MCF 10A (cell line): ENCODE results near the gene SLC12A6. TPM values are rescaled to one million over a fixed set of nuclear protein-coding genes. Genes with fewer than 3 reads are reported as not detected.

Experiments used
- BruUV-seq: library from RNA; stranded (reverse); fragments of 400-500 nt; replicated peaks from 2 replicates; lab custom pipeline; 2021; lab: Mats Ljungman, UMichigan
- CTCF ChIA-PET: fragments of 300-600 bp; sonication (Branson Sonifier 250); formaldehyde crosslinking; extraction: SDS; loops from one replicate; lab custom pipeline; 2021; ENCODE audit warnings: antibody characterized with exemption, inconsistent platforms; lab: Yijun Ruan, JAX
- POLR2A ChIA-PET: fragments of 300-600, 350-650 bp; sonication (Branson Sonifier 250); formaldehyde crosslinking; extraction: SDS; loops from one replicate; lab custom pipeline; 2020; ENCODE audit warnings: antibody characterized with exemption, inconsistent platforms; lab: Yijun Ruan, JAX
- DNase-seq: peaks from one replicate; pipeline ENCODE4 v3.0.0-alpha.2; 2018; ENCODE audit not compliant: unreplicated experiment
- H3K27ac Mint-ChIP-seq: one replicate; pipeline ENCODE4 v1.8.0; 2022; ENCODE audit warnings: mild to moderate bottlenecking, low read depth, mixed read lengths; ENCODE audit not compliant: unreplicated experiment
- H3K27me3 Mint-ChIP-seq: one replicate; pipeline ENCODE4 v1.8.0; 2022; ENCODE audit warnings: mixed read lengths; ENCODE audit not compliant: insufficient read depth, unreplicated experiment
- H3K36me3 Mint-ChIP-seq: one replicate; pipeline ENCODE4 v1.8.0; 2022; ENCODE audit warnings: mild to moderate bottlenecking, moderate library complexity, mixed read lengths; ENCODE audit not compliant: insufficient read depth, unreplicated experiment
- H3K4me1 Mint-ChIP-seq: one replicate; pipeline ENCODE4 v1.8.0; 2022; ENCODE audit warnings: mixed read lengths; ENCODE audit not compliant: insufficient read depth, unreplicated experiment
- H3K4me3 Mint-ChIP-seq: one replicate; pipeline ENCODE4 v1.8.0; 2022; ENCODE audit warnings: mild to moderate bottlenecking, moderate library complexity, mixed read lengths; ENCODE audit not compliant: unreplicated experiment
- H3K9me3 Mint-ChIP-seq: one replicate; pipeline ENCODE4 v1.8.0; 2022; ENCODE audit warnings: mixed read lengths; ENCODE audit not compliant: unreplicated experiment
- CTCF ChIP-seq: fragments of 200-600 bp; IDR thresholded peaks from one replicate; pipeline ENCODE4 v1.8.0; 2022; ENCODE audit warnings: antibody characterized with exemption, mild to moderate bottlenecking; ENCODE audit not compliant: unreplicated experiment
- intact Hi-C: fragments of 100-400 bp; cut with micrococcal nuclease; formaldehyde crosslinking; loops from 2 replicates; pipeline ENCODE4 v1.14.1; 2022
- total RNA-seq: library from RNA; stranded (reverse); gene quantifications from 2 replicates; pipeline ENCODE4 v1.2.3, GENCODE V29; 2022

Gene SLC12A6
- total RNA-seq, 1 experiment from 2014 or later = 11.7 TPM

GRCh38 chr15:34217587-34218225 lies 119.9 kb downstream of the SLC12A6 start:
- CTCF ChIA-PET = interaction anchor here (1.1 kb wide), 1 partner anchor 9 kb away, joined by 3 read pairs; no protein-coding TSS in a partner anchor
- POLR2A ChIA-PET = interaction anchor here (0.9 to 1.9 kb wide), 4 partner anchors 8 to 149 kb away, joined by 4 to 10 read pairs (median 7); partner anchors contain the start of genes EMC7, KATNBL1, LPCAT4 and PGBD4
- Mint-ChIP-seq H3K4me3 (no peak overlapping the region), H3K27ac (no peak overlapping the region), H3K9me3 (no peaks in the 10 kb centered on the region), H3K36me3 (no peaks in the 10 kb centered on the region), H3K27me3 (no peaks in the 10 kb centered on the region), H3K4me1 (peaks cover 7% of the 10 kb centered on the region)
- DNase-seq = peak; percentile 44
- intact Hi-C loops = no loop called here
- BruUV-seq = no TSS peak
- no peak for TF ChIP-seq CTCF

DNA sequence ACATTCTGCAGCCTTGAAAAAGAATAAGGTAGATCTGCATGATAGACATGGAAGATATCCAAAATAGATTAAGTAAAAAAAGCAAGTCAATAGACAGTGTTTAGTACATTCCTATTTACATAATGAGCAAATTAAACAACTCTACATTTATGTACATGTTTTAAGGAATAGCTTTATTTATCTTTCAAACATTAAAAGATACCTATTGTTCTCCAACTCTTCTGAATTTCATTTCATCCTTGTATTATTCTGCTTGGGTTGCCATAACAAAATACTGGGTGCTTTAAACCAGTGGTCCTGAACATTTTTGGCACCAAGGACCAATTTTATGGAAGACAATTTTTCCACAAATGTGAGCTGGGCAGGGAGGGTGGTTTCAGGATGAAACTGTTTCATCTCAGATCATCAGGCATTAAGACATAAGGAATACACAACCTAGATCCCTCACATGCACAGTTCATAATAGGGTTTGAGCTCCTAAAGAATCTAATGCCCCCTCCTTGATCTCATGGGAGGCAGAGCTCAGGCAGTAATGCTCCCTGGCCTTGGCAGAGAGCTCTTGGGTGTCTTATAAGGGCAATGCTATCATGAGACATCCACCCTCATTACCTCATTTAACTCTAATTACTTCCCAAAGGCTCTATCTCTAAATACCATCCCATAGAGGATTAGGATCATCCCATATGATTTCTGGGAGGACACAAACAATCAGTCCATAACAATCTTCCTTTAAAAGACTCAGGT lies 120.9 kb downstream of the SLC12A6 start:
- intact Hi-C loops = no loop called here
- ChIA-PET CTCF (interaction anchor here (0.6 to 1.4 kb wide), 4 partner anchors 8 to 151 kb away, joined by 3 to 4 read pairs (median 3); partner anchors contain the start of gene EMC4), POLR2A (interaction anchor here (1.3 to 1.9 kb wide), 3 partner anchors 8 to 150 kb away, joined by 3 to 7 read pairs (median 4); partner anchors contain the start of genes EMC4, LPCAT4 and SLC12A6)
- Mint-ChIP-seq H3K27me3 (no peaks in the 10 kb centered on the region), H3K36me3 (no peaks in the 10 kb centered on the region), H3K27ac (no peak overlapping the region), H3K9me3 (no peaks in the 10 kb centered on the region), H3K4me3 (no peak overlapping the region), H3K4me1 (peaks cover 7% of the 10 kb centered on the region)
- no peak for DNase-seq
- no TSS peak for BruUV-seq
- no peak for TF ChIP-seq CTCF

DNA sequence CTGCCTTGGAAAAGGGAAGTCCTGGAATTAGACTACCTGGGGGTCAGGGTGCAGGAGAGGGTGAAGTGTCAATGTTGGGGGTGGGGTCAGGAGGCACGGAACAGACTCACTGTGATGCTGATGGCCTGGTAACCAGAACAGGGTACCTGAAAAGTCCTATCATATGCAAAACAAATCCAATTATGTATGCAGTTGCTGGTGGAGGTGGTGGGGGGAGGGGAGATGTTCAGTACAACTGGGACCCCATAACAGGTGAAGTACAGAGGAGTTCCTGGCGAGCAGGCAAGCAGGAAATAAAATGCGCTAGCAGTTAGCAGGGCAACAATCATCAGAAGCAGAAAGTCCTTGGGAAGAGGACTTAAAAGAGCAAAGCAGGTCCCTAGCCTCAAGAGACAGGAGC lies 123.4 kb downstream of the SLC12A6 start:
- TF ChIP-seq CTCF = no peak
- H3K9me3 Mint-ChIP-seq = no peaks in the 10 kb centered on the region
- no peaks in the 10 kb centered on the region for H3K27me3 Mint-ChIP-seq
- intact Hi-C loops = loop anchor here (5.0 kb wide), 1 partner anchor 477 kb away; no protein-coding TSS in a partner anchor
- no peaks in the 10 kb centered on the region for H3K36me3 Mint-ChIP-seq
- peaks cover 7% of the 10 kb centered on the region for H3K4me1 Mint-ChIP-seq
- CTCF ChIA-PET = interaction anchor here (0.7 kb wide), 1 partner anchor 149 kb away, joined by 3 read pairs; no protein-coding TSS in a partner anchor
- POLR2A ChIA-PET = no interaction called here
- BruUV-seq = no TSS peak
- no peak overlapping the region for H3K4me3 Mint-ChIP-seq
- DNase-seq = no peak
- no peak overlapping the region for H3K27ac Mint-ChIP-seq

- CTCF ChIA-PET = interaction anchor here (1.2 kb wide), 1 partner anchor 104 kb away, joined by 10 read pairs; no protein-coding TSS in a partner anchor
- peaks cover 7% of the 10 kb centered on the region for H3K4me1 Mint-ChIP-seq
- intact Hi-C loops = loop anchor here (5.0 kb wide), 1 partner anchor 476 kb away; no protein-coding TSS in a partner anchor
- no peak for DNase-seq
- H3K27ac Mint-ChIP-seq = no peak overlapping the region
- POLR2A ChIA-PET = no interaction called here
- no peak for TF ChIP-seq CTCF
- H3K9me3 Mint-ChIP-seq = no peaks in the 10 kb centered on the region
- H3K27me3 Mint-ChIP-seq = no peaks in the 10 kb centered on the region
- H3K4me3 Mint-ChIP-seq = no peak overlapping the region
- H3K36me3 Mint-ChIP-seq = no peaks in the 10 kb centered on the region
- no TSS peak for BruUV-seq
Observed at GRCh38 chr15:34213690-34214089, 123.9 kb downstream of the SLC12A6 start.
